Midbrain (tissue), 1 donor: ENCODE results near the gene SLC26A8.

Source experiments
- DNase-seq: peaks from one replicate; lab custom pipeline; 2025; lab: John Stamatoyannopoulos, UW

Gene SLC26A8, protein sequence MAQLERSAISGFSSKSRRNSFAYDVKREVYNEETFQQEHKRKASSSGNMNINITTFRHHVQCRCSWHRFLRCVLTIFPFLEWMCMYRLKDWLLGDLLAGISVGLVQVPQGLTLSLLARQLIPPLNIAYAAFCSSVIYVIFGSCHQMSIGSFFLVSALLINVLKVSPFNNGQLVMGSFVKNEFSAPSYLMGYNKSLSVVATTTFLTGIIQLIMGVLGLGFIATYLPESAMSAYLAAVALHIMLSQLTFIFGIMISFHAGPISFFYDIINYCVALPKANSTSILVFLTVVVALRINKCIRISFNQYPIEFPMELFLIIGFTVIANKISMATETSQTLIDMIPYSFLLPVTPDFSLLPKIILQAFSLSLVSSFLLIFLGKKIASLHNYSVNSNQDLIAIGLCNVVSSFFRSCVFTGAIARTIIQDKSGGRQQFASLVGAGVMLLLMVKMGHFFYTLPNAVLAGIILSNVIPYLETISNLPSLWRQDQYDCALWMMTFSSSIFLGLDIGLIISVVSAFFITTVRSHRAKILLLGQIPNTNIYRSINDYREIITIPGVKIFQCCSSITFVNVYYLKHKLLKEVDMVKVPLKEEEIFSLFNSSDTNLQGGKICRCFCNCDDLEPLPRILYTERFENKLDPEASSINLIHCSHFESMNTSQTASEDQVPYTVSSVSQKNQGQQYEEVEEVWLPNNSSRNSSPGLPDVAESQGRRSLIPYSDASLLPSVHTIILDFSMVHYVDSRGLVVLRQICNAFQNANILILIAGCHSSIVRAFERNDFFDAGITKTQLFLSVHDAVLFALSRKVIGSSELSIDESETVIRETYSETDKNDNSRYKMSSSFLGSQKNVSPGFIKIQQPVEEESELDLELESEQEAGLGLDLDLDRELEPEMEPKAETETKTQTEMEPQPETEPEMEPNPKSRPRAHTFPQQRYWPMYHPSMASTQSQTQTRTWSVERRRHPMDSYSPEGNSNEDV

DNA sequence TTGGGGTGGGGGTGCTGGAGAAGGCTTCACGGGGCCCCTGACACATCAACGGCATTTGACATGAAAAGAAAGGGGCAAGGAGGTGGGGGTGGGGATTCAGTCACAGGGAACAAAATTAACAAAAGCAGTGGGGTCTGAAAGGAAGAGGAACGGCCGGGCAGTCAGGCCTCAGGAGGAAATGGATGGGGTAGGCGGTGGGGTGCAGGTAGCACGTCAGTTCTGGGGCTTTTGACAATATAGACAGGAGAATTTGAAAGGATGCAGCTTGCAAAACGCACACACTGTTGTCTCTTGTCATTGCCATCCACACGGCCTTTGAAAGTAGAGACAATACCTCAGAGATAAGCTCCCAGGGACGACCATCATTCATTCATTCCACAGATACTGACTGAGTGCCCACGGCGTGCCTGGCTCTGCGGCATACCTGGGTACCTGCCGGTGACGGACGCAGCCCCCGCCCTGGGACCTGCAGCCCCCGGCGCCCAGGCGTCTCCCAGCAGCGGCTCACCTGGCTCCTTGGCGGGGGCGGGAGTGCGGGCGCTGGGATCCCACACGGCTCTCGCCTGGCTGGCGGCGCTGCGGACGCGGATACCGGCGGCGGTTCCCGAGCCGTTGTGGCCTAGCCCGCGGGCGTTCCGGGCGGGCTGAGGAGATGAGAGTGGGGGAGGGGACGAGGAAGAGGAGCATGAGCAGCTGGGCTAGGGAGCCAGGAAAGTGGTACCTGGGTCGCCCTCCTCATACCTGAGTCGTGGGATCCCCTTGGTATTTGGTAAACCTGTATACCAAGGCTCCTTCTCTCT is at the start of gene SLC26A8:
SLC26A8 (minus strand) TSS at position 646 of the 800 bp plus-strand sequence. CDS start 4,934 bp downstream, outside the sequence.
- DNase-seq: no peak

DNA sequence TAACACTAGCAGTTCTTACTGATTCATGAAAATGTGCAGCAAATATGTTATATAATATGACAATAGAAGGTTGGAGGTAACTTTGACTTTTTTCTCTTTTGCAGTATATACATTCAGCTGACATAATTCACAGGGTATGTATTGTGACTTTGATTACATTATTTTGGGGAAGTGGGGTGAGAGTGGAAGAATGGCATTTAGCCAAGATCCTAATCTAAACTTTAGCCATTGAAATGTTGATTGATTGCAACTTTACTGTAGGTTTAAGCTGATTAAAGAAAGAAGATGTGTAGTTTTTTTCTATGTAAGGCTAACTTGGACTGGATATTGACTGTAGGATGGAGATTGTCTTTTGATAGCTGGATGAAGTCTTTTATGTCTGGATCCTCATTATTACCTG is 49.1 kb upstream of the SLC26A8 start:
- no peak for DNase-seq

DNA sequence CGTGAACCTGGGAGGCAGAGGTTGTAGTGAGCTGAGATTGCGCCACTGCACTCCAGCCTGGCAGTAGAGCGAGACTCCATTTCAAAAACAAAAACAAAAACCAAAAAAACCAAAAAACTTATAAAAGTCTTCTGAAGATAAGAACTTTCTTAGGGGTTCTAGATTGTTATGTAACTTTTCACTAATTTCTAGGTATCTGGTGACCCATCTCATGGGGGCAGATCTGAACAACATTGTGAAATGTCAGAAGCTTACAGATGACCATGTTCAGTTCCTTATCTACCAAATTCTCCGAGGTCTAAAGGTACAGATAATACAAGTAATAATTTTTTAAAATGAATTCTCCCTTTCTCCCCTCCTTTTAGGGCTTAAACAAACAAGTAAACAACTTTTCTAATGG is 48.2 kb upstream of the SLC26A8 start:
- DNase-seq: no peak

DNA sequence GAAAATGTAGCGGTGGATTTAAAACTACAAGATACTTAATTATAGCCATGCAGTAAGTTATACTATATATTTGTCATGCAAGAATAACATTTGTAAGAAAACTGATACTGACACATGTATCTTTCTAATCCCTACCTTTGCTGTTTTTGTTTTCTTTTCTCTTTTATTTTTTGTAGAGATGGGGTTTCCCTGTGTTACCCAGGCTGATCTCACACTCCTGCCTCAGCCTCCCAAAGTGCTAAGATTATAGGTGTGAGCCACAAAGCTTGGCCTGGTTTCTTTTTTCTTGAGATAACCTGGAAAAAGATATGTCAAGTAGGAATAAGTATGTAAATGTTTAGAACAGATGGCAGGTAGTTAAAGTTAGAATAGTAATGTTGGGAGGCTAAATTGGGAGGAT is 47.3 kb upstream of the SLC26A8 start:
- no peak for DNase-seq

DNA sequence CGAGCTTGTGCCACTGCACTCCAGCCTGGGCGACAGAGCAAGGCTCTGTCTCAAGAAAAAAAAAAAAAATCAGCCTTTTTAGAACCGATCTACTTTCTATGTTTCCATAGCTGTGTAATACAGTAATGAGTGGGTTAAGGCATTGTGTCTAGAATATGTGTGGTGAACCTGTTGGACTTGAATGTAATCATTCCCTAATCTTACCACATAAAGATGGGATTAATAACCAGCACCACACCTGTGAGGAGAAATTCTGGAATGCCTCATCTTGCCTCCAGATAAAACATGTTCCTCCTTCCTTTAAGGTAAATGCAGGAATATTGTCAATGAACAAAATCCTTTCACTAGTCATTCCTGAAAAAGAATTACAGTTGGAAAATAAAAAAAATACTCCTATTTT is 46.8 kb upstream of the SLC26A8 start:
- DNase-seq: no peak

DNA sequence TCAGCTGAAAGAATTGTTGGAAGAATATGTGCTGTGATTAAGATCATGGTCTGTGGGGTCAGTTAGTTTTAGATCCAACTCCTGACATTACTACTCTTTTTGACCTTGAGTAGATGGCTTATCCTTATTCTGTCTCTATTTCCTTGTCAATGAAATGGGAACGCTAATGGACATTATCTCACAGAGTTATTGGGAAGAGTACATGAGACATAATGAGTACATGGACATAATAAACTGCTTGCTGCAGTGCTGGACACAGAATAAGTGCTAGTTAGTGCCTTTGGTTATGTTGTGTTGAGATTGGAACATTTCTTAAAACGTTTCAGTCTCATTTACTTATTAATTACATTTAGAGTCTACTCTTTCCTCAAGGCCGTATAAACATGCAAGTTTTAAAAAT is 45.8 kb upstream of the SLC26A8 start:
- no peak for DNase-seq

DNA sequence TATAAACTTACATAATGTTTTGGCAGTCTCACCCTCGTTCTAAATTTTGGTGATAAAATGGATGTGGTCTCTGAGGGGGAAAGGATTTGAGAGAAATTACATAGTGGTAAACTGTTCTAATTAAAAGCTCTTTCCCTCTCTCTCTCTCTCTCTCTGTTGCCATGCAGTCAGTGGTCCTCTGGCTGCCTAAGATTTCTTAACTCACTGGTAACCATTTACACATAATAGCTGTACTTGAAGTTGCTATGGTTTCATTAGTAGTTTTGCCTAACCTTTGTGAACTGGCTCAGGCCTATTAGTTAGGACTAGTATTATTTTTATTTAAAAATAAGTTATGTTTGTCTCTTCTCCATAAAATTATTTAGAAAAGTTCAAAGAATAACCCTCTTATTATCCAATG is 45.1 kb upstream of the SLC26A8 start:
- no peak for DNase-seq

DNA sequence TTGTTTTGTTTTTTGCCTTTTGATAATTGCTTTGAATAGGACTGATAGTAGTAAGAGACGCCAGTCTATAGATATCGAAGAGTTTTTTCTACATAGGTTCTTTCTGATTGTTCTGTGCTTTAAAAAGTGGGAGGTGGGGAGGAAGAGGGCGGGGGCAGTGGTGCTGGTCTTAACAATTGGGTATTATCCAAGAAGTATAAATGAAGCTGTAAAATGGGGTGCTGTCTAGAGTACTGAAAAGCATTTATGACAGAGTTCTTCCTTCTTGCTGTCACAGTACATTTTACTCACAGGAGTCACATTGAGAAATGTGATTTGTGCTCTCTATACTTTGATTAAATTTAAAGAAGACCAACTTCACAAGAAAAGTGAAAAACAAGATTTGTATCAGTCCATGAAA is 44.1 kb upstream of the SLC26A8 start:
- no peak for DNase-seq

DNA sequence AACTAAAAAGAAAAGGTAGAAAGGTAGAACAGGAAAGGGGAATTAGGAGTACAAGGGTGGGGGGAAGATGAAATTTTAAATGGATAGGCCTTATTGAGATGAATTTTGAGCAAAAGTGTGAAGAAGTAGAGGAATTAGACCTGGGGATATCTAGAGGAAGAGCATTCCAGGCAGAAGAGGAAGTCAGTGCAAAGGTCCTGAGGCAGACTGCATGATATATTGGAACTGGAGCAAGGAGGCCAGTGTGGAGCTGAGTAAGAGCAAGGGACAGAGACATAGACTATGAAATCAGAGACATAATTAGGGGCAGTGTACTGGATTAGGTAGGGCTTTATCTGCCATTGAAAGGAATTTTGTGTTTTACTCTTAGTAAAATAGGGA is 43.6 kb upstream of the SLC26A8 start:
- no peak for DNase-seq

DNA sequence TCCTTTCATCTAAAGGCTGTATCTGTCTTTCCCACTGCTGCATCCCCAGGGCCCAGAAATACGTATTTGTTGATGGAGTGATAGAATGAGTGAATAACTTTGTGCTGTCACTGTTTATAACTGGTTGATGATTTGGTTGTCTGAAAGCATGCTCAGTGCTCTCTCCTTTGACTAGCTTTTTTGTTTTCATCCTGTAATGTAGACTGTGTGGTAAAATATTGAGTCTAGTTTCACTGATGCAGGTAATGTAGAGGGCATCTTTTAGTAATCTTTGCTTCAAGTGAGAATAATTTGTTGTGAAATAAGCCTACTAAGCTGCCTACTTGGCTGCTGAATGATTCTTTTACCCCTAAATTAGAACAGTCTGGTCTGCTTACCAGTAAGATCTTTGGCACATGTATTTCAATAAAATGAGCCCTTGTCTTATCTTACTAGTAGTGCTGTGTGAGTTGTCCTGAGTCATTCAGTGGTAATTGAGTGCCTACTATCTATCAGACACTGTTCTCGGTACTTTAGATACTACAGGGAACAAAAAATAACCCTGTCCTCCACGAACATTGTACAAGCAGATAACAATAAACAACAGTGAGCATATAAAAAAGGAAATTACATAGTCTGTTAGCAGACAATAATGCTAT is 43.1 kb upstream of the SLC26A8 start:
- DNase-seq: no peak

DNA sequence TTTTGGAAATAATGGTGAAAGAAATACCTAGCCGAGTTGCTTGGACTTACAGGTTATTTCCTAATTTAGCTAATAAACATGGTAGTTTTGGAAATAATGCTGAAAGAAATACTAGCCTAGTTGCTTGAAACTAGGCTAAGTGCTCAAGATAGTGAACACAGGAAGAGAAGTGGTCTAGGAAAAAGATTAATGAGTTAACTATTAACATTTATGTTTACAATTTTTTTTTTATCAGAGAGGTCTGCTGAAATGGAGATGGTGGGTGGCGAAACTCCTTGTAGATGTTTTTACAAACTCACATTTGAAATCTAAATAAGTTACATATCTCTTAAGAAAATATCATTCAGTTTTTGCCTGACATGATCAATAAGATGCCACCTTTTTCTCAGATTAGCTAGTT is 42.4 kb upstream of the SLC26A8 start:
- no peak for DNase-seq

DNA sequence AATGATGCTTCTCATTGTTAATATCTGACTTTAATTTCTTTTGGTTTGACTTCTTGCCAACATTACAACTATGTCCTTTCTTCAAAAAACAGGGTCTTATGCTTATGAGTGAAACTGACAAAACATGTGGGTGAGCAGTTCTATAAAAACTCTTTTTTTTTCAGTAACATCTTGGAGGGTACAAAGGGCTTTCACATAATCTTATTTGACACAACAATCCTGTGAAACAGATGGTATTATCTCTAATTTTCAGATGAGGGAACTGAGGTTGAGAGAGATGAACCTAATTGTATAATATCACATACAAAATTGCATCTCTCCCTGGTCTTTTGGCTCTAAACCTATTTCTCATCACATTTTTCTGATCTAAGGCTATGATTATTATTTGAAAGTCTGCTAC is 41.5 kb upstream of the SLC26A8 start:
- no peak for DNase-seq

DNA sequence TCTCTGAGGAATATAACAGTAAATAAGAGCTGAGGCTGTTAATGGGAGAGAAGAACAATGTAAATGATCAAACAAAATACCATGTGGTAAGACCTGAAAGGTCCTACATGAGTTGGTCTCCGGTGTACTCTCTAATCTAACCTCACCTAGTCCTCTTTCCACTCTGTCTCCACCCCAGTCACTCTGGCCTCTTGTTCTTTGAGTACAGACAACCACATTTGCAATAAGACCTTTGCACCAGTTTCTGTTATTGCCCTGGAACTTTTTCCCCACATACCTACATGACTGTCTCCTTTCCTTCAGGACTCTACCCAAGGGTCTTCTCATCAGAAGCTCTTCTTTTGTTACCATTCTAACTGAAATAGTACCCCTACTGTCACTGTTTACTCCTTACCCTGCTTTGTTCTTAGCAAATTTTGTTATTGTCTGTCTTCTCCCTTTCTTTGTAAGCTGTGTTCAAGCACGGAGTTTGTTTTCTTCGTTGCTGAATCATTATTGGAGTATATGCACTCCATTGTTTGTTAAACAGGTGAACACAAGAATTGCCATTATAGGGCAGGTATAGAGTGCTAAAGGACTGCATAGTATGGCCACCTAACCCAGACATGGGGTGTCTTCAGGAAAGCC is 40.4 kb upstream of the SLC26A8 start:
- no peak for DNase-seq

DNA sequence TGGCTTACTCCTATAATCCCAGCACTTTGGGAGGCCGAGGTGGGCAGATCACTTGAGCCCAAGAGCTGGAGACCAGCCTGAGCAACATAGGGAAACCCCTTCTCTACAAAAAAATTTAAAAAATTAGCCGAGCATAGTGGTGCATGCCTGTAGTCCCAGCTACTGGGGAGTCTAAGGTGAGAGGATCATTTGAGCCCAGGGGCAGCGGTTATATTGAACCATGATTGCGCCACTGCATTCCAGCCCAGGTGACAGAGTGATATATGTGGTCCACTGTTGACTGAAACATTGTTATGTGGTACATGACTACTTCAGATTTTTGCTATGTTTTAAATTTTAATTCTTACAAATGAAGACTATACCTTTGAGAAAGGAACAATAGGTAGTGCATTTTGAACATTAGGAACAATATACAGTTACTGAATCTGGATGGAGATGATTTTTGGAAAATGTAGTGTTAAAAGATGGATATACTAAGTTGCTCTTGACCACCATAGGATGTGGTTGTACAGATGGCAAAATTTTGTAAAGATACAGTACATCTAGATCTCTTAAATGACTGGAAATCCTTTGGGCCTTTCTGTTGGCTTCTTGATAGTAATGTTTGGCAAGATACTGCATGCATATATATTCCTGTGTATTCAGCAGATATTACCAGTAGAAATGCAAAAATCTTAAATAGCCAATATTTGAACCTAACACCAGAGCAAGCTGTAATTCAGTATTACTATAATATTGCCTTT is 39.0 kb upstream of the SLC26A8 start:
- no peak for DNase-seq

DNA sequence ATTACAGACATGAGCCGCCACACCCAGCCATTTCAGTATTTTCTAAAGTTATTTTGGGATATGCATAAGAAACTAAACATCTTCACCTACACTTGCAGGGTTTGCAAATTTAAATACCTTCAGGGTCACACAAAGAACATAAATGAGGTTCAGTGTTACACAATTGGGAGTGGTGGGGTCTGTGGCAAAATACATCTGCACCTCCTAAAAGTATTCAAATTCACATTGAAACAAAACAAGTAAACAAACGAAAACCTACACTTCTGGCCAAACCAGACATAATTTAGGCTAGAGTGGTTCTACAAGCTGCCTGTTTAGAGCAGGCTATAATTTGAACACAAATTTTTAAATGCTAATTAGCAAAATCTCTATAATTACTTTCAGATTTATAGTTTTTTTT is 37.8 kb upstream of the SLC26A8 start:
- no peak for DNase-seq

DNA sequence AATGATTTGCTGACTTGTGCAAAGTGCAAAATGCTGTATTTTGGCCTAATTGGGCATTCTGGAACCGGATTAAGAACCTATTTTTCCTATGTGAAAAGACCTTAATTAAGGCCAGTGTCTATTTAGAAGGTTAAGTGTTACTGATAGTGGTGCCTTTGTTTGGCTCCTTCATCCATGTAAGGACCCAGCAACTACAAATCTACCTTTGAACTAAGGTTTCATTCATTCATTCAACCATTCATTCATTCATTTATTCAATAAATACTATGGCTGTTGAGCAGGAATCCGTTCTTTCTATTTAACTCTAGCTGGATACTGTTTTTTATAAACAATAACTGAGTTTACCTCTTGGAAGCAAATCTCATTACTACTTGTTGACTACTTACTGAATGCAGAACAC is 36.8 kb upstream of the SLC26A8 start:
- no peak for DNase-seq

DNA sequence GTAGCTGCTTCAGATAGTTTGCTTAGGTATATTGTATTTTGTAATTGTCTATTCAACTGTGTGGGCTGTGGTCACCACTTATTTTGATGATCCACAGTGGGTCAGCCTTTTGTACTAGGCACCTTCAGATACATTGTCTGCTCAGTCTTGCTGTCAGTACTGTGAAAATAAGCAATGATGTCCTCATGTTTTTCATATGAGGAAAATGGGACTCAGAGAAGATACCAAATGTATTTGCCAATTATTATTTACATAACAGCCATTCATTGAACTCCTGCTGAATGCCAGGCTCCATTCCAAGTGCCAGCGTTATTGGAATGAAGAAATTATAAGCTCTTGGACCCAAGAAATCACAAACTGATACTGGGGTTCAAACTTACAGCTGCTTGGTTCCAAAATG is 31.7 kb upstream of the SLC26A8 start:
- no peak for DNase-seq

DNA sequence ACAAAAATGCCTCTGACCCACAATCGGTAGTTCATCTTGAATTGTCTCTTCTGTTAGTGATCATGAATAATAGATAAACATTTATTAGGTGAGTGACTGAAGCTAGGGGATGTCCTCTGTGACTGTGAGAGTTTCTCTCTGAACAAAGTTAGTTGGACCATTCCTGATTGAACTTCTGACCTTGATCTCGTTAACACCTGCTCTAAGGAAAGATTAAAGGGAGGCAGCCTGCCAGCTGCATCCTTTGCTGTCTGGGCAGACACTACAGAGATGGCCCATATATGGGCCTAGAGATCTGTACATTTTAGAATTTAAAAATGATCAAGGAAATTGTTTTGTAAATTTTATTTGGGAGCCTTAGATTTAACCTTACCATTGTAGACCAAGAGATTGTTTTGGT is 30.5 kb upstream of the SLC26A8 start:
- no peak for DNase-seq

DNA sequence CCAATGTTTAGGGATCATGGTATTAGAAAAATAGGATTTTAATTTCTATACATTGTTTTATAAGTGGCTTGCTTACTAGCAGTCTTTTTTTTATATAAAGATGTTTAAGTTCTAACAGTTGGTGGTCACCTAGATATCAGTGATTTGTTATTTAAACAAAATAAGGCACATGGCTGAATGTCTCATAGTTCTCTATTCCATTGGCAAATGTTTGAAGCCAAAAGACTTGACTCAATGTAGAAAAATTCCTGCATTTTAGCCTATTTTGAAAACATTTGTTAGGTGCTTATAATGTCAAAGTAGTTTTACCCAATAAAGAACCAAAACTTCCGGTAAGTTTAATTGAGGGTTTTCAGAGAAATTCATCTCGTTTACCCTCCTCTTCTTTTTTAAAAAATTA is 30.0 kb upstream of the SLC26A8 start:
- no peak for DNase-seq

DNA sequence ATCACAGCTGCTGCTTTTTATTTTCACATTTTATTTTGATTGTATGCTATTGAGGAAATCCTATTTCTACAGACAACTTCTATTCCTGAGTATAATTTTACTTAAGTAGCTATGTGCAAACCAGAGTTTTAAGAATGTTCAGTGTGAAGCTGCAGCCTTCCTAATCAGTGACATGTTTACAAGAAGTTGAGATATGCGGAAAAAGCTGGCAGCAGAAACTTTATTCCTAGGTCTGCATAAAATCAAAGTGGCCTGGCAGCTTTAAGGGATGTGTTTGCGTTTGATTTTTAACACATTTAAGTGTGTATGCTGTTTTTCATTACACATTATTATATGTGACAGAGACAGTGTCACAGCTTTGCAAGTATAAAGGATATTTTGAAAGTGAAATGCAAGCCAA is 29.4 kb upstream of the SLC26A8 start:
- DNase-seq: no peak

DNA sequence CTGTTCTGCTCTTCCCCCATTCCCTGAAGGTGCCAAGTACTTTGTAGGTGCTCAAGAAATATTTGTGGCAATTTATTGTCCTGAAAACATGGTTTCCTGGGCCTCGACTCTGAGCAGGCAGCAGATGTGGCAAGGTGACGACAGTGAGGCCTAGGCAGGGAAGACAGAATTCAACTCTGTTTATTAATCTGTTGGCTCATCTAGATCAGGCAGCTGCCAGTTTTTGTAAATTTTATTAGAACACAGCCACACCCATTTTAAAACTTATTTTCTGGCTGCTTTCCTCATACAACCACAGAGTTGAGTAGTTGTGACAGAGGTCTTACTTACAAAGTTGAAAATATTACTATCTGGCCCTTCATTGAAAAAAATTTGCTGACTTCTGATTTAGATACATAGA is 27.7 kb upstream of the SLC26A8 start:
- no peak for DNase-seq
